ENCODE results near the gene MBD2.

DNA sequence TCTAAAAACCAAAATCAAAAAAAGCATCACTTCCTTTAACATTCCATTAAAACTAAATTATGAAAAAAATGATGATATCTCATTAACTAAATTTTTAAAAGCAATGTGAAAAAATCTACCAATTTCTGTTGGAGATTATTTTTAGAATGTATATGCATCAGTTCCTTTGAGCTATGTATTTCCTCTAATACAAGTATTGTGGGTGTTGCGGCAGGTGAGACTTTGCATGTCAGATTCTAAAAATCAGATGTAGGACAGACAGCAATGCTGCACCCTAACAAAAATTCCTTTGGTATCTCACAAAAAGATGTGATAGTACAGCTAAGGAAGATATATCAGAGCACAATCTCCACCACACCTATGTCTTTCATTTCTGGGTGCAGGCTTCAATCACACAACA lies 6.8 kb downstream of the MBD2 start:
- TF ChIP-seq ZNF792 (tag by site-specific recombination; IDR thresholded peaks at IDR 0.05) (no peak), BCL11A (tag by site-specific recombination; IDR thresholded peaks at IDR 0.05; ENCODE audit: low read depth) (no peak), ZBTB7A (tag by site-specific recombination; IDR thresholded peaks at IDR 0.05; ENCODE audit: low read depth) (no peak), GLI4 (tag by site-specific recombination; IDR thresholded peaks at IDR 0.05) (no peak), GFI1B (tag by site-specific recombination; IDR thresholded peaks at IDR 0.05) (no peak), ZNF514 (tag by site-specific recombination; IDR thresholded peaks at IDR 0.05) (no peak)
- TF ChIP-seq, protein P1, sequence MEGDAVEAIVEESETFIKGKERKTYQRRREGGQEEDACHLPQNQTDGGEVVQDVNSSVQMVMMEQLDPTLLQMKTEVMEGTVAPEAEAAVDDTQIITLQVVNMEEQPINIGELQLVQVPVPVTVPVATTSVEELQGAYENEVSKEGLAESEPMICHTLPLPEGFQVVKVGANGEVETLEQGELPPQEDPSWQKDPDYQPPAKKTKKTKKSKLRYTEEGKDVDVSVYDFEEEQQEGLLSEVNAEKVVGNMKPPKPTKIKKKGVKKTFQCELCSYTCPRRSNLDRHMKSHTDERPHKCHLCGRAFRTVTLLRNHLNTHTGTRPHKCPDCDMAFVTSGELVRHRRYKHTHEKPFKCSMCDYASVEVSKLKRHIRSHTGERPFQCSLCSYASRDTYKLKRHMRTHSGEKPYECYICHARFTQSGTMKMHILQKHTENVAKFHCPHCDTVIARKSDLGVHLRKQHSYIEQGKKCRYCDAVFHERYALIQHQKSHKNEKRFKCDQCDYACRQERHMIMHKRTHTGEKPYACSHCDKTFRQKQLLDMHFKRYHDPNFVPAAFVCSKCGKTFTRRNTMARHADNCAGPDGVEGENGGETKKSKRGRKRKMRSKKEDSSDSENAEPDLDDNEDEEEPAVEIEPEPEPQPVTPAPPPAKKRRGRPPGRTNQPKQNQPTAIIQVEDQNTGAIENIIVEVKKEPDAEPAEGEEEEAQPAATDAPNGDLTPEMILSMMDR (tag by site-specific recombination; IDR thresholded peaks at IDR 0.05): no peak
- TF ChIP-seq, protein P2, sequence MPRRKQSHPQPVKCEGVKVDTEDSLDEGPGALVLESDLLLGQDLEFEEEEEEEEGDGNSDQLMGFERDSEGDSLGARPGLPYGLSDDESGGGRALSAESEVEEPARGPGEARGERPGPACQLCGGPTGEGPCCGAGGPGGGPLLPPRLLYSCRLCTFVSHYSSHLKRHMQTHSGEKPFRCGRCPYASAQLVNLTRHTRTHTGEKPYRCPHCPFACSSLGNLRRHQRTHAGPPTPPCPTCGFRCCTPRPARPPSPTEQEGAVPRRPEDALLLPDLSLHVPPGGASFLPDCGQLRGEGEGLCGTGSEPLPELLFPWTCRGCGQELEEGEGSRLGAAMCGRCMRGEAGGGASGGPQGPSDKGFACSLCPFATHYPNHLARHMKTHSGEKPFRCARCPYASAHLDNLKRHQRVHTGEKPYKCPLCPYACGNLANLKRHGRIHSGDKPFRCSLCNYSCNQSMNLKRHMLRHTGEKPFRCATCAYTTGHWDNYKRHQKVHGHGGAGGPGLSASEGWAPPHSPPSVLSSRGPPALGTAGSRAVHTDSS (tag by site-specific recombination; IDR thresholded peaks at IDR 0.05): no peak
- TF ChIP-seq, protein P3, sequence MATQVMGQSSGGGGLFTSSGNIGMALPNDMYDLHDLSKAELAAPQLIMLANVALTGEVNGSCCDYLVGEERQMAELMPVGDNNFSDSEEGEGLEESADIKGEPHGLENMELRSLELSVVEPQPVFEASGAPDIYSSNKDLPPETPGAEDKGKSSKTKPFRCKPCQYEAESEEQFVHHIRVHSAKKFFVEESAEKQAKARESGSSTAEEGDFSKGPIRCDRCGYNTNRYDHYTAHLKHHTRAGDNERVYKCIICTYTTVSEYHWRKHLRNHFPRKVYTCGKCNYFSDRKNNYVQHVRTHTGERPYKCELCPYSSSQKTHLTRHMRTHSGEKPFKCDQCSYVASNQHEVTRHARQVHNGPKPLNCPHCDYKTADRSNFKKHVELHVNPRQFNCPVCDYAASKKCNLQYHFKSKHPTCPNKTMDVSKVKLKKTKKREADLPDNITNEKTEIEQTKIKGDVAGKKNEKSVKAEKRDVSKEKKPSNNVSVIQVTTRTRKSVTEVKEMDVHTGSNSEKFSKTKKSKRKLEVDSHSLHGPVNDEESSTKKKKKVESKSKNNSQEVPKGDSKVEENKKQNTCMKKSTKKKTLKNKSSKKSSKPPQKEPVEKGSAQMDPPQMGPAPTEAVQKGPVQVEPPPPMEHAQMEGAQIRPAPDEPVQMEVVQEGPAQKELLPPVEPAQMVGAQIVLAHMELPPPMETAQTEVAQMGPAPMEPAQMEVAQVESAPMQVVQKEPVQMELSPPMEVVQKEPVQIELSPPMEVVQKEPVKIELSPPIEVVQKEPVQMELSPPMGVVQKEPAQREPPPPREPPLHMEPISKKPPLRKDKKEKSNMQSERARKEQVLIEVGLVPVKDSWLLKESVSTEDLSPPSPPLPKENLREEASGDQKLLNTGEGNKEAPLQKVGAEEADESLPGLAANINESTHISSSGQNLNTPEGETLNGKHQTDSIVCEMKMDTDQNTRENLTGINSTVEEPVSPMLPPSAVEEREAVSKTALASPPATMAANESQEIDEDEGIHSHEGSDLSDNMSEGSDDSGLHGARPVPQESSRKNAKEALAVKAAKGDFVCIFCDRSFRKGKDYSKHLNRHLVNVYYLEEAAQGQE (tag by site-specific recombination; IDR thresholded peaks at IDR 0.05): no peak

Data from HEK293 (cell line).